Body of pancreas (tissue), 4 donors: ENCODE results near the gene TMEM135.

Experiments
- CTCF ChIP-seq, 7 experiments: fragments of 450-650 bp in 4 of 7; fragments of 200-600 bp in 3 of 7; sonication (generic) in 3 of 7; IDR thresholded peaks; one replicate each; pipeline ENCODE4 v1.5.1; 2016 to 2019; ENCODE audit warnings: antibody characterized with exemption in 7 of 7
- POLR2A ChIP-seq, 3 donors: fragments of 450-650 bp; IDR thresholded peaks; one replicate each; pipeline ENCODE4 v1.6.1; 2016; ENCODE audit warnings: antibody characterized with exemption in 3 of 3, mild to moderate bottlenecking in 2 of 3

GRCh38 chr11:87154246-87154645, 116.5 kb downstream of the TMEM135 start:
- TF ChIP-seq POLR2A (IDR thresholded peaks at IDR 0.05) (no peak), CTCF (IDR thresholded peaks at IDR 0.05) (no peak)
